IMR-90 (cell line): Measurements from ENCODE around the gene POTEI.
"Not testable (repeated sequence)": the region's sequence is repeated elsewhere in the genome, so short reads cannot be mapped to it uniquely, and the experiment has no call there.

ENCODE experiments used
- MXI1 ChIP-seq: IDR thresholded peaks from 2 replicates; pipeline ENCODE4 v1.6.1; 2012; ENCODE audit warnings: low read depth, mild to moderate bottlenecking, low read length, moderate library complexity, borderline replicate concordance
- RCOR1 ChIP-seq: IDR thresholded peaks from 2 replicates; pipeline ENCODE4 v1.6.1; 2012; ENCODE audit warnings: mild to moderate bottlenecking, low read length, improper control_type of control experiment; ENCODE audit not compliant: insufficient replicate concordance
- TF ChIP-seq, protein P1 (sequence below): conservative IDR thresholded peaks from 2 replicates; pipeline ENCODE4 v1.5.1; 2012; ENCODE audit warnings: mild to moderate bottlenecking, low read depth, low read length, improper control_type of control experiment
- TF ChIP-seq, protein P2 (sequence below): fragments of 150-350 bp; IDR thresholded peaks from 2 replicates; pipeline ENCODE4 v1.6.1; 2016; ENCODE audit warnings: low read depth, mild to moderate bottlenecking, low read length, moderate library complexity, borderline replicate concordance

DNA sequence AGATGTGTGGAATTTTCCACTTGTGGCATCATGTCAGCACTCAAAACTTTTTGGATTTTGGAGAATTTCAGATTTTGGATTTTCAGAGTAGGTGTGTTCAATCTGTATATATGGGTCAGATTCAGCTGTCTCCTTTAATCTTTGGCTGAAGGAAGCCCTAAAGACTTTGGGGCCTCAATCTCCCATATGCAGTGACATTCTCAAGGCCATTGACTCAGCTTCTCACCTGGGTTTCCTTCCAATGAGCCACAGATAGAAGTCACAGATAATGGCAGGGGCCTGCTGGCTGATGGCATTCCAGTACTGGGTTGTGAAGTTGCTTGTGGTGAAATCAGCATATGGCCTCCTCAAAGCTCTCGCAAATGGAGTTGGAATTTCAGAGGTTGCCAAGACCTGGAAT lies 90.3 kb downstream of the POTEI start:
- not testable (repeated sequence) for TF ChIP-seq RCOR1, MXI1
- TF ChIP-seq, protein P1, sequence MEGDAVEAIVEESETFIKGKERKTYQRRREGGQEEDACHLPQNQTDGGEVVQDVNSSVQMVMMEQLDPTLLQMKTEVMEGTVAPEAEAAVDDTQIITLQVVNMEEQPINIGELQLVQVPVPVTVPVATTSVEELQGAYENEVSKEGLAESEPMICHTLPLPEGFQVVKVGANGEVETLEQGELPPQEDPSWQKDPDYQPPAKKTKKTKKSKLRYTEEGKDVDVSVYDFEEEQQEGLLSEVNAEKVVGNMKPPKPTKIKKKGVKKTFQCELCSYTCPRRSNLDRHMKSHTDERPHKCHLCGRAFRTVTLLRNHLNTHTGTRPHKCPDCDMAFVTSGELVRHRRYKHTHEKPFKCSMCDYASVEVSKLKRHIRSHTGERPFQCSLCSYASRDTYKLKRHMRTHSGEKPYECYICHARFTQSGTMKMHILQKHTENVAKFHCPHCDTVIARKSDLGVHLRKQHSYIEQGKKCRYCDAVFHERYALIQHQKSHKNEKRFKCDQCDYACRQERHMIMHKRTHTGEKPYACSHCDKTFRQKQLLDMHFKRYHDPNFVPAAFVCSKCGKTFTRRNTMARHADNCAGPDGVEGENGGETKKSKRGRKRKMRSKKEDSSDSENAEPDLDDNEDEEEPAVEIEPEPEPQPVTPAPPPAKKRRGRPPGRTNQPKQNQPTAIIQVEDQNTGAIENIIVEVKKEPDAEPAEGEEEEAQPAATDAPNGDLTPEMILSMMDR = not testable (repeated sequence)
- TF ChIP-seq, protein P2, sequence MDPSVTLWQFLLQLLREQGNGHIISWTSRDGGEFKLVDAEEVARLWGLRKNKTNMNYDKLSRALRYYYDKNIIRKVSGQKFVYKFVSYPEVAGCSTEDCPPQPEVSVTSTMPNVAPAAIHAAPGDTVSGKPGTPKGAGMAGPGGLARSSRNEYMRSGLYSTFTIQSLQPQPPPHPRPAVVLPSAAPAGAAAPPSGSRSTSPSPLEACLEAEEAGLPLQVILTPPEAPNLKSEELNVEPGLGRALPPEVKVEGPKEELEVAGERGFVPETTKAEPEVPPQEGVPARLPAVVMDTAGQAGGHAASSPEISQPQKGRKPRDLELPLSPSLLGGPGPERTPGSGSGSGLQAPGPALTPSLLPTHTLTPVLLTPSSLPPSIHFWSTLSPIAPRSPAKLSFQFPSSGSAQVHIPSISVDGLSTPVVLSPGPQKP = not testable (repeated sequence)
